ENCODE results near the gene HOXA1. TPM values are rescaled to one million over a fixed set of nuclear protein-coding genes. Genes with fewer than 3 reads are reported as not detected.

Gene HOXA1
- total and polyA plus RNA-seq, 4 donors = 0.06 to 0.37 (median 0.32) TPM

DNA sequence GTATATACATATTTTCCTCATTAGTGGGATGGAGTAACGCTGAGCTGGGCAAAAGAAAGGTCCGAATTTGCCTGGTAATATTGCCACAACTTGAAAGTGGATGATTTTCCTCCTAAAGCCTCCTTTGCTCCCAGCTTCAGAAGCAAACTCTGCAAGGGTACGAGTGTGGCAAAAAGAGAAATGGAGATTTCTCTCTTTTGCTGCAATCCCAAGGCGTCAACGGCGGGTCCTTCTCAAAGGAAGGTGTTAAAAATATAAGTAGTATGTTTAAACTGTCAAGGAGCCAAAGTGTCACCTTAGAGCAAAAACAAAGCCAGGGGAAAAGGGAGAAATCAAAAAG is 19.1 kb upstream of the HOXA1 start:
- peak in 1 of 3 donors; percentile 74 for DNase-seq
- Histone ChIP-seq H3K27me3 (ENCODE audit: control insufficient read depth in 3 of 3, insufficient read depth in 3 of 3, low read length in 2 of 3) (peaks cover 0 to 48% (median 5%) of the 10 kb centered on the region in 3 donors), H3K27ac (ENCODE audit: low read depth in 1 of 2, low read length in 1 of 2) (peak overlapping the region in 1 of 2 donors; percentile 89), H3K9ac (ENCODE audit: insufficient read depth in 1 of 2, low read length in 2 of 2) (peak overlapping the region; percentile 42 to 100), H3K4me1 (ENCODE audit: control insufficient read depth in 5 of 5, insufficient read depth in 5 of 5, low read length in 5 of 5) (peaks cover 0 to 43% (median 10%) of the 10 kb centered on the region in 5 donors), H3K9me3 (ENCODE audit: control insufficient read depth in 4 of 4, insufficient read depth in 3 of 4, low read length in 3 of 4) (no peaks in the 10 kb centered on the region), H3K4me3 (peak overlapping the region; percentile 67), H3K36me3 (ENCODE audit: control insufficient read depth in 4 of 4, insufficient read depth in 4 of 4, low read length in 4 of 4) (peaks cover 0 to 50% (median 3%) of the 10 kb centered on the region in 4 donors)
- WGBS, 2 donors = 38 to 58% methylated on average over 6 of the region's 6 CpGs
- TF ChIP-seq, protein P1, sequence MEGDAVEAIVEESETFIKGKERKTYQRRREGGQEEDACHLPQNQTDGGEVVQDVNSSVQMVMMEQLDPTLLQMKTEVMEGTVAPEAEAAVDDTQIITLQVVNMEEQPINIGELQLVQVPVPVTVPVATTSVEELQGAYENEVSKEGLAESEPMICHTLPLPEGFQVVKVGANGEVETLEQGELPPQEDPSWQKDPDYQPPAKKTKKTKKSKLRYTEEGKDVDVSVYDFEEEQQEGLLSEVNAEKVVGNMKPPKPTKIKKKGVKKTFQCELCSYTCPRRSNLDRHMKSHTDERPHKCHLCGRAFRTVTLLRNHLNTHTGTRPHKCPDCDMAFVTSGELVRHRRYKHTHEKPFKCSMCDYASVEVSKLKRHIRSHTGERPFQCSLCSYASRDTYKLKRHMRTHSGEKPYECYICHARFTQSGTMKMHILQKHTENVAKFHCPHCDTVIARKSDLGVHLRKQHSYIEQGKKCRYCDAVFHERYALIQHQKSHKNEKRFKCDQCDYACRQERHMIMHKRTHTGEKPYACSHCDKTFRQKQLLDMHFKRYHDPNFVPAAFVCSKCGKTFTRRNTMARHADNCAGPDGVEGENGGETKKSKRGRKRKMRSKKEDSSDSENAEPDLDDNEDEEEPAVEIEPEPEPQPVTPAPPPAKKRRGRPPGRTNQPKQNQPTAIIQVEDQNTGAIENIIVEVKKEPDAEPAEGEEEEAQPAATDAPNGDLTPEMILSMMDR (IDR thresholded peaks at IDR 0.05; ENCODE audit: control extremely low read depth, extremely low read depth) = no peak
- ATAC-seq (ENCODE audit: insufficient read depth, low FRiP score) = no peak

- peak overlapping the region in 1 of 2 donors; percentile 83 for H3K27ac ChIP-seq (ENCODE audit: low read depth in 1 of 2, low read length in 1 of 2)
- H3K4me3 ChIP-seq = peak overlapping the region; percentile 37
Observed at GRCh38 chr7:27113991-27114769, 18.4 kb upstream of the HOXA1 start.

GRCh38 chr7:27112955-27113949 is 17.5 kb upstream of the HOXA1 start:
- H3K36me3 ChIP-seq (ENCODE audit: control insufficient read depth in 4 of 4, insufficient read depth in 4 of 4, low read length in 4 of 4) = peaks cover 0 to 61% (median 6%) of the 10 kb centered on the region in 4 donors
- H3K4me3 ChIP-seq = peak overlapping the region; percentile 55
- peaks cover 0 to 43% (median 18%) of the 10 kb centered on the region in 5 donors for H3K4me1 ChIP-seq (ENCODE audit: control insufficient read depth in 5 of 5, insufficient read depth in 5 of 5, low read length in 5 of 5)
- peak; percentile 32 for ATAC-seq (ENCODE audit: insufficient read depth, low FRiP score)
- peak overlapping the region in 1 of 2 donors; percentile 95 for H3K9ac ChIP-seq (ENCODE audit: insufficient read depth in 1 of 2, low read length in 2 of 2)
- TF ChIP-seq, protein P1 (IDR thresholded peaks at IDR 0.05; ENCODE audit: control extremely low read depth, extremely low read depth) = no peak
- H3K27me3 ChIP-seq (ENCODE audit: control insufficient read depth in 3 of 3, insufficient read depth in 3 of 3, low read length in 2 of 3) = peaks cover 0 to 51% (median 3%) of the 10 kb centered on the region in 3 donors
- no peaks in the 10 kb centered on the region for H3K9me3 ChIP-seq (ENCODE audit: control insufficient read depth in 4 of 4, insufficient read depth in 3 of 4, low read length in 3 of 4)
- peak; percentile 88 to 96 (median 88) for DNase-seq
- WGBS, 2 donors = 35 to 60% methylated on average over 48 to 57 of the region's 57 CpGs
- H3K27ac ChIP-seq (ENCODE audit: low read depth in 1 of 2, low read length in 1 of 2) = peak overlapping the region; percentile 41 to 92

More at GRCh38 chr7:27113991-27114769, 18.4 kb upstream of the HOXA1 start:
- DNase-seq (peak; percentile 75 to 95 (median 90)), ATAC-seq (ENCODE audit: insufficient read depth, low FRiP score) (peak; percentile 20)
- Histone ChIP-seq H3K9me3 (ENCODE audit: control insufficient read depth in 4 of 4, insufficient read depth in 3 of 4, low read length in 3 of 4) (no peaks in the 10 kb centered on the region), H3K9ac (ENCODE audit: insufficient read depth in 1 of 2, low read length in 2 of 2) (peak overlapping the region; percentile 43 to 97), H3K27me3 (ENCODE audit: control insufficient read depth in 3 of 3, insufficient read depth in 3 of 3, low read length in 2 of 3) (peaks cover 0 to 48% (median 3%) of the 10 kb centered on the region in 3 donors), H3K36me3 (ENCODE audit: control insufficient read depth in 4 of 4, insufficient read depth in 4 of 4, low read length in 4 of 4) (peaks cover 0 to 57% (median 6%) of the 10 kb centered on the region in 4 donors), H3K4me1 (ENCODE audit: control insufficient read depth in 5 of 5, insufficient read depth in 5 of 5, low read length in 5 of 5) (peaks cover 0 to 43% (median 12%) of the 10 kb centered on the region in 5 donors)
- WGBS, 2 donors = 40 to 70% methylated on average over 25 to 26 of the region's 26 CpGs
- TF ChIP-seq, protein P1 (IDR thresholded peaks at IDR 0.05; ENCODE audit: control extremely low read depth, extremely low read depth) = no peak

All from lung (tissue), 12 donors.